ENCODE results near the gene SPHKAP. TPM values are rescaled to one million over a fixed set of nuclear protein-coding genes. Genes with fewer than 3 reads are reported as not detected.

Gene SPHKAP
- total RNA-seq, 2 experiments from 2014 or later: not detected

DNA sequence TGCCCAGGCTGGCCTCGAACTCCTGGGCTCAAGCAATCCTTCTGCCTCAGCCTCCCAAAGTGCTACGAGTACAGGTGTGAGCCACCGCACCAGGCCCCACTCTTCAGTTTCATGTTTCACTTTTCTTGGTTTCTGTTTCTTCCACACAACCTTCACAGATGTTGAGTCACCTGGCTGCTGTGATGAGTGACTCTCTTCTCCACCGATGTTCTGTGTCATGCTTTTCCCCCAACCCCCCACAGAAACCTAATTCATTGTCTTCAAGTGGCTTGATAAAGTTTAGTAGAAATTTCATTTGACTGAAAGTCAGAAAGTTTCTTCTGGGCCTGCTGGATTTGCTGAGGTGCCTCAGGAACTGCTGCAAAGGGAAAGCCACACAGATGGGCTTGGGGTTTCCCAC lies 78.5 kb downstream of the SPHKAP start:
- Mint-ChIP-seq H3K4me3 (no peak overlapping the region), H3K9me3 (peaks cover 17% of the 10 kb centered on the region), H3K27me3 (no peaks in the 10 kb centered on the region), H3K36me3 (ENCODE audit: low read depth) (no peaks in the 10 kb centered on the region), H3K4me1 (ENCODE audit: low read depth) (no peaks in the 10 kb centered on the region), H3K27ac (no peak overlapping the region)
- H3K4me3 ChIP-seq (ENCODE audit: low read length): no peak overlapping the region
- DNase-seq (no peak), ATAC-seq (ENCODE audit: poor library complexity) (no peak)
- intact Hi-C loops (cut with DNase I, micrococcal nuclease): no loop called here
- no peaks in the 10 kb centered on the region for H3K27me3 ChIP-seq (ENCODE audit: control insufficient read depth in 1 of 2, insufficient read depth in 2 of 2, low read length in 2 of 2)
- no peaks in the 10 kb centered on the region for H3K36me3 ChIP-seq (ENCODE audit: insufficient read depth, low read length)
- TF ChIP-seq, protein P1, sequence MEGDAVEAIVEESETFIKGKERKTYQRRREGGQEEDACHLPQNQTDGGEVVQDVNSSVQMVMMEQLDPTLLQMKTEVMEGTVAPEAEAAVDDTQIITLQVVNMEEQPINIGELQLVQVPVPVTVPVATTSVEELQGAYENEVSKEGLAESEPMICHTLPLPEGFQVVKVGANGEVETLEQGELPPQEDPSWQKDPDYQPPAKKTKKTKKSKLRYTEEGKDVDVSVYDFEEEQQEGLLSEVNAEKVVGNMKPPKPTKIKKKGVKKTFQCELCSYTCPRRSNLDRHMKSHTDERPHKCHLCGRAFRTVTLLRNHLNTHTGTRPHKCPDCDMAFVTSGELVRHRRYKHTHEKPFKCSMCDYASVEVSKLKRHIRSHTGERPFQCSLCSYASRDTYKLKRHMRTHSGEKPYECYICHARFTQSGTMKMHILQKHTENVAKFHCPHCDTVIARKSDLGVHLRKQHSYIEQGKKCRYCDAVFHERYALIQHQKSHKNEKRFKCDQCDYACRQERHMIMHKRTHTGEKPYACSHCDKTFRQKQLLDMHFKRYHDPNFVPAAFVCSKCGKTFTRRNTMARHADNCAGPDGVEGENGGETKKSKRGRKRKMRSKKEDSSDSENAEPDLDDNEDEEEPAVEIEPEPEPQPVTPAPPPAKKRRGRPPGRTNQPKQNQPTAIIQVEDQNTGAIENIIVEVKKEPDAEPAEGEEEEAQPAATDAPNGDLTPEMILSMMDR (IDR thresholded peaks at IDR 0.05): no peak
- CTCF ChIA-PET: no interaction called here
- H3K9me3 ChIP-seq (ENCODE audit: control insufficient read depth in 1 of 2, insufficient read depth in 1 of 2, low read length in 2 of 2): peaks cover 9 to 10% of the 10 kb centered on the region in 2 experiments
- no peaks in the 10 kb centered on the region for H3K4me1 ChIP-seq (ENCODE audit: insufficient read depth, low read length)
- H3K27ac ChIP-seq (ENCODE audit: low read depth in 1 of 2, low read length in 2 of 2): no peak overlapping the region
- POLR2A ChIA-PET: no interaction called here

DNA sequence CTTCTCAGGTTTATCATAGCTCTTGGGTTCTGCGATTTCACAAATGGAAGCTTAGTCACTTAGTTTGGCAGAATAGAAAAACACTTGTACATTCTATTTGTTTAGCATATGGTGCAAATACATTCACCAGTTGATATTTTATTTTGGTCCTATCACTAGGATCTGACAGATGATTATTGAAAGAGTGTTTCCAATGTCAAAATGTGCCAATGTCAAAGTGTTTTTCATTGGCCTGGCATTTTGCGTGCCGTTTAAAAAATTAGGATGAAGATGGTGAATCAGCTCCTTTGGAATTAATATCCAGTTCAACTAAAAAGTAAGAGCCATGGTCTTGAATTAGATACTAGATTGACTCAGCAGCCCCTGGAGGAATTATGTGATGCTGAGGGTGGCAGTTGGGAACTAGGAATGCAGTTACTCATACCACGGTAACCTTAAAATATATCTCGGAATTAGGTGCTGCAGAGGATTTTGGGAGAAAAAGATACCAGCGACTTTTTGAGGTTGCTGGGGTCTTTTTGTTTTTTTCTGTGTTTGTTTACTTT lies 87.0 kb downstream of the SPHKAP start:
- no peaks in the 10 kb centered on the region for H3K36me3 Mint-ChIP-seq (ENCODE audit: low read depth)
- no peaks in the 10 kb centered on the region for H3K27me3 ChIP-seq (ENCODE audit: control insufficient read depth in 1 of 2, insufficient read depth in 2 of 2, low read length in 2 of 2)
- peaks cover 14% of the 10 kb centered on the region for H3K9me3 Mint-ChIP-seq
- H3K27ac Mint-ChIP-seq: no peak overlapping the region
- ChIA-PET POLR2A (no interaction called here), CTCF (no interaction called here)
- H3K9me3 ChIP-seq (ENCODE audit: control insufficient read depth in 1 of 2, insufficient read depth in 1 of 2, low read length in 2 of 2): peaks cover 3 to 6% of the 10 kb centered on the region in 2 experiments
- no peak for DNase-seq
- intact Hi-C loops (cut with DNase I, micrococcal nuclease): no loop called here
- H3K4me1 Mint-ChIP-seq (ENCODE audit: low read depth): no peaks in the 10 kb centered on the region
- H3K4me3 ChIP-seq (ENCODE audit: low read length): no peak overlapping the region
- no peaks in the 10 kb centered on the region for H3K27me3 Mint-ChIP-seq
- H3K36me3 ChIP-seq (ENCODE audit: insufficient read depth, low read length): no peaks in the 10 kb centered on the region
- no peak overlapping the region for H3K27ac ChIP-seq (ENCODE audit: low read depth in 1 of 2, low read length in 2 of 2)
- TF ChIP-seq, protein P1 (IDR thresholded peaks at IDR 0.05): no peak
- ATAC-seq (ENCODE audit: poor library complexity): no peak
- H3K4me1 ChIP-seq (ENCODE audit: insufficient read depth, low read length): no peaks in the 10 kb centered on the region
- no peak overlapping the region for H3K4me3 Mint-ChIP-seq

DNA sequence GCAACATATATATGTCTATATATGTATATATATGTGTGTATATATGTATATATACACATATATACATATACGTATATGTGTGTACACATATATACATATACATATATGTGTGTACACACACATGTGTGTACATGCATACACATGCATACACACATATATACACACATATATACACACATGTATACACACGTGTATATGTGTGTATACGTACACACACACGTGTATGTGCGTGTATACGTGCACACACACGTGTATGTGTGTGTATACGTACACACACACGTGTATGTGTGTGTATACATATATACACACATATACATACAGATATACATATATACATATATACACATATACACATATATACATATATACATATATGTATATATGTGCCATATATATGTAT lies 89.4 kb downstream of the SPHKAP start:
- ATAC-seq (ENCODE audit: poor library complexity) (no peak), DNase-seq (no peak)
- Histone ChIP-seq H3K9me3 (ENCODE audit: control insufficient read depth in 1 of 2, insufficient read depth in 1 of 2, low read length in 2 of 2) (peaks cover 0 to 4% of the 10 kb centered on the region in 2 experiments), H3K27me3 (ENCODE audit: control insufficient read depth in 1 of 2, insufficient read depth in 2 of 2, low read length in 2 of 2) (no peaks in the 10 kb centered on the region), H3K36me3 (ENCODE audit: insufficient read depth, low read length) (no peaks in the 10 kb centered on the region), H3K27ac (ENCODE audit: low read depth in 1 of 2, low read length in 2 of 2) (no peak overlapping the region), H3K4me3 (ENCODE audit: low read length) (no peak overlapping the region), H3K4me1 (ENCODE audit: insufficient read depth, low read length) (no peaks in the 10 kb centered on the region)
- TF ChIP-seq, protein P1 (IDR thresholded peaks at IDR 0.05): no peak
- H3K27me3 Mint-ChIP-seq: no peaks in the 10 kb centered on the region
- CTCF ChIA-PET: no interaction called here
- POLR2A ChIA-PET: no interaction called here
- no peaks in the 10 kb centered on the region for H3K4me1 Mint-ChIP-seq (ENCODE audit: low read depth)
- no peak overlapping the region for H3K4me3 Mint-ChIP-seq
- H3K36me3 Mint-ChIP-seq (ENCODE audit: low read depth): no peaks in the 10 kb centered on the region
- no peak overlapping the region for H3K27ac Mint-ChIP-seq
- intact Hi-C loops (cut with DNase I, micrococcal nuclease): no loop called here
- H3K9me3 Mint-ChIP-seq: peaks cover 18% of the 10 kb centered on the region
